ENCODE data around the gene UFSP1.
A peak's percentile ranks its signal among the peaks of the same experiment; 100 is the strongest.
"Not testable (repeated sequence)": the region's sequence is repeated elsewhere in the genome, so short reads cannot be mapped to it uniquely, and the experiment has no call there.

The UFSP1 gene

GRCh38 chr7:100888988-100889750 lies at the start of gene UFSP1:
UFSP1 (minus strand) TSS chr7:100889715; CDS start chr7:100889271, 444 bp downstream.
- DNase-seq (ENCODE audit: low spot score) = no peak

- DNase-seq (ENCODE audit: low spot score) = not testable (repeated sequence)
Observed at GRCh38 chr7:100936167-100936566, 46.7 kb upstream of the UFSP1 start.

- DNase-seq (ENCODE audit: low spot score) = not testable (repeated sequence)
Observed at GRCh38 chr7:100935381-100935780, 45.9 kb upstream of the UFSP1 start.

GRCh38 chr7:100933734-100934133 lies 44.2 kb upstream of the UFSP1 start:
- DNase-seq (ENCODE audit: low spot score) = peak; percentile 7

- DNase-seq (ENCODE audit: low spot score) = no peak
Observed at GRCh38 chr7:100929808-100930174, 40.3 kb upstream of the UFSP1 start.

DNA sequence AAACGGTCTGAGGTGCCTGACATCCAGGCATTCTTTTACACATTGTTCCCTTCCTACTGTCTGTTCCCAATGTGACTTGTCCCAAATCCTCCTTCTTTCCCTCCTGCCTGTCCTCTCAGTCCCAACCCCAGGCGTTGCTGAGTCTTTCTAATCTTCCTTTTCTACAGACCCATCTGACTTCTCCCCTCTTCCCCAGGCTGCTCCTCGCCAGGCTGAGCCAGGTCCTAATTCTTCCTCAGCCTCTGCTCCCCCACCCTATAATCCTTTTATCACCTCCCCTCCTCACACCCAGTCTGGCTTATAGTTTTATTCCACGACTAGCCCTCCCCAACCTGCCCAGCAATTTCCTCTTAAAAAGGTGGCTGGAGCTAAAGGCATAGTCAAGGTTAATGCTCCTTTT lies 34.1 kb upstream of the UFSP1 start:
- not testable (repeated sequence) for DNase-seq (ENCODE audit: low spot score)

DNA sequence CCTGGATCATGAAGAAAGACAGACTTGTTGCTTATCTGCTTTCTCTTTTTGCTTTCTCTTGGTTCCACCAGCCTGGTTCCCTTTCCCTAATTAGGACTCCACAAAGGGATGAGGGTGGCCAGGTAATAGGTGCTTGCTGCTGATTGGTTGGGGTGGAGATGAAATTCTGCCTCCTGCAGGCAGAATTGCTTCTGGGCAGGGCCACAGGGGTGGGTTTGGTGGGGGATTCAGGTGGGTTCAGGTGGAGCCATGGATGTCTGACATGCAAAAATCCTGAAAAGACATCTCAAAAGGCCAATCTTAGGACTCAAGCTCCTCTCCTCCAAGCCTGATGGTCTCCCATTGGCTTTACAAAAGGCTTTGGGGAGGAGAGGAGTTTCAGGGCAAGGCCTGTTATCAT lies 31.5 kb upstream of the UFSP1 start:
- no peak for DNase-seq (ENCODE audit: low spot score)

- DNase-seq (ENCODE audit: low spot score) = not testable (repeated sequence)
Observed at GRCh38 chr7:100919779-100920437, 30.4 kb upstream of the UFSP1 start.

DNA sequence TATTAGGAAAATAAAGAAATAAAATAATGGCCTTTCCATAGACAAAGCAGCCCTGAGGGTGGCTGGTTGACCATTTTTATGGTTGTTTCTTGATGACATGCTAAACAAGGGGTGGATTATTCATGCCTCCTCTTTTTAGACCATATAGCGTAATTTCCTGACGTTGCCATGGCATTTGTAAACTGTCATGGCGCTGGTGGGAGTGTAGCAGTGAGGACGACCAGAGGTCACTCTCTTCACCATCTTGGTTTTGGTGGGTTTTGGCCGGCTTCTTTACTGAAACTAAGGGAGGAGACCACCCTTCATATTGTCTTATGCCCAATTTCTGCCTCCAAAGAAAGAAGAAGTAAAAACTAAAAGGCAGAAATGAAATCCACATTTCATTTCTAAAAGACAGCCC lies 29.8 kb upstream of the UFSP1 start:
- DNase-seq (ENCODE audit: low spot score) = not testable (repeated sequence)

DNA sequence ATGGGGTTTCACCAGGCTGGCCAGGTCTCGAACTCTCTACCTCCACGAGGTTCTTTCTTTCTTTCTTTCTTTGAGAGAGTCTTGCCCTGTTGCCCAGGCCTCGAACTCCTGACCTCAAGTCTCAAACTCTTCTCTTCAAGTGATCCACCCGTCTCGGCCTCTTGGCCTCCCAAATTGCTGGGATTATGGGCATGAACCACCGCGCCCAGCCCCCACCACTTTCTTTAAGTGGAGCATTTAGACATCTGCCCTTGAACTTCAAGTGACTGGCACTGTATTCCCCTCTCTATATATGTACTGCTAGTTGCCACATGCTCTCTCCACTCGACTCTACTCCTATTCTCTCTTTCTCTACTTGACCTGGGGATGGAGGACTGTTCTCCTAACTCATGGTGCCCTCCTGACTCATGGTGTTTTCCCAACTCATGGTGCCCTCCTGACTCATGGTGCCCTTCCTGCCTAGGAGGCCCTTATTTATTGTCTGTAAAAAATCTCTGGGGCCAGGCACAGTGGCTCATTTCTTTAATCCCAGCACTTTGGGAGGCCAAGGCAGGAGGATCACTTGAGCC lies 25.4 kb upstream of the UFSP1 start:
- no peak for DNase-seq (ENCODE audit: low spot score)

DNA sequence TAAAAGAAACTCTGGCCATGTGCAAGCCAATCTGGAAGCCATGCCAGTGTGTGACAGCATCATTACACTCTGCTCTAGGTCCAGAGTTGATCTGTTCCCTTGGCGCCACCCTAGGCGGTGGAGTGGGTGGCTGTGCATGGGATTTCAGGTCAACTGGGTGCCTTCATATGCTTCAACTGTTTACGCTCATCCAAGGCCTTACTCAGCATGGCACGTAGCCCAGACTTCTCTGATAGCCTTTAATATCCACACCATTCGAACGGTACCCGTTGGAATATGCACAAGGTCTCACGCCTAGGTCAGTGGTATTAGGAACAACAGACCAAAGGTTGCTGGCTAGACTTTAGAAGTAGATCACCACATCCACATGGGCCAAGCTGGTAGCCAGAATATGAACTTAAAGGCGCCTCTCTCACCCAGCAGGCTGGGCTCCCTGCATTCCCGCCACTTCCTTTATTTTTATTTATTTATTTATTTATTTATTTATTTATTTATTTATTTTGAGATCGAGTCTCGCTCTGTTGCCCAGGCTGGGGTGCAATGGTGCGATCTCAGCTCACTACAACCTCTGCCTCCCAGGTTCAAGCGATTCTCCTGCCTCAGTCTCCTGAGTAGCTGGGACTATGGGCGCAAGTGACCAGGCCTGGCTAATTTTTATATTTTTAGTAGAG lies 24.8 kb upstream of the UFSP1 start:
- DNase-seq (ENCODE audit: low spot score) = no peak

GRCh38 chr7:100911484-100911883 lies 22.0 kb upstream of the UFSP1 start:
- DNase-seq (ENCODE audit: low spot score) = no peak

- DNase-seq (ENCODE audit: low spot score) = not testable (repeated sequence)
Observed at GRCh38 chr7:100910443-100910842, 20.9 kb upstream of the UFSP1 start.

GRCh38 chr7:100908512-100908911 lies 19.0 kb upstream of the UFSP1 start:
- no peak for DNase-seq (ENCODE audit: low spot score)

DNA sequence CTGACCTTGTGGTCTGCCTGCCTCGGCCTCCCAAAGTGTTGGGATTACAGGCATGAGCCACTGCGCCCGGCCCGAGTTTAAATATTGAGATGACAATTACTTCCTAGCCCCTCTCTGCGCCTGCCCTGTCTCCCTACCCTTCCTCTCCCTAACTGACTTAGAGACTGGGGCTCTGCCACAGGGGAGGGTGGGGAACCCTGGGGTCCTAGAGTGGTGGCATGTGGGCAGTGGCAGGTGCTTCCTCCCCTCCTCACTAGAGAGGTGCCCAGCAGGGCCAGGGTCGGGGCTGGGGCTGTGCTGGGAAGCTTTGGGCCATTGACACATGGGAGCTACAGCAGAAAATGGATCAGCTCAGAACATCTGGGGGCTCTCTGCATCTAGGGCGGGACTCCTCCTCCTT lies 13.1 kb upstream of the UFSP1 start:
- no peak for DNase-seq (ENCODE audit: low spot score)

DNA sequence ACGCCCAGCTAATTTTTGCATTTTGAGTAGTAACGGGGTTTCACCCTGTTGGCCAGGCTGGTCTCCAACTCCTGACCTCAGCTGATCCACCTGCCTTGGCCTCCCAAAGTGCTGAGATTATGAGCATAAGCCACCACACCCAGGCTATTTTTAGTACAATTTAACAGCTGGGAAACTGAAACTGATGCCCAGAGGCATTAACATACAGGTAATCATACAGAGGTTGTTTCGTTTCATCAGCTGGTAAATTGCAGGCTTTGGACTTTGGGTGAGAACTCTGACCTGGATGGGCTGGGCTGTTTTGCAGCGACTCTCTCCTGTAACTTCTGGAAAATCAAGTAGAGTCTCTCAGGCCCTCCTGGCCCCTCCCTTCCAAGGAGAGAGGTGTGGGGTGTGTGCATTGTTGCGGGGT lies 12.4 kb upstream of the UFSP1 start:
- no peak for DNase-seq (ENCODE audit: low spot score)

- DNase-seq (ENCODE audit: low spot score) = no peak
Observed at GRCh38 chr7:100900978-100901377, 11.5 kb upstream of the UFSP1 start.

GRCh38 chr7:100899432-100899831 lies 9.9 kb upstream of the UFSP1 start:
- DNase-seq (ENCODE audit: low spot score) = no peak

- no peak for DNase-seq (ENCODE audit: low spot score)
Observed at GRCh38 chr7:100897772-100898454, 8.4 kb upstream of the UFSP1 start.

GRCh38 chr7:100896732-100897608 lies 7.5 kb upstream of the UFSP1 start:
- peak; percentile 71 for DNase-seq (ENCODE audit: low spot score)

All from AG20443 (cell line).